GM12865 (cell line): ENCODE results near the gene SVEP1.
"Not testable (repeated sequence)": the region's sequence is repeated elsewhere in the genome, so short reads cannot be mapped to it uniquely, and the experiment has no call there.

ENCODE experiments used
- DNase-seq: peaks from one replicate; pipeline ENCODE4 v3.0.0; 2010; ENCODE audit warnings: low read depth
- H3K4me3 ChIP-seq: 2 replicates; pipeline ENCODE4 v1.5.1; 2011; ENCODE audit warnings: mild to moderate bottlenecking, low read depth, low read length, control low read depth
- TF ChIP-seq, protein P1 (sequence below): IDR thresholded peaks from 2 replicates; pipeline ENCODE4 v1.5.1; 2011; ENCODE audit warnings: low read length, control low read depth, low read depth, inconsistent platforms; ENCODE audit not compliant: insufficient read depth; ENCODE audit errors: missing control alignments

Gene SVEP1

DNA sequence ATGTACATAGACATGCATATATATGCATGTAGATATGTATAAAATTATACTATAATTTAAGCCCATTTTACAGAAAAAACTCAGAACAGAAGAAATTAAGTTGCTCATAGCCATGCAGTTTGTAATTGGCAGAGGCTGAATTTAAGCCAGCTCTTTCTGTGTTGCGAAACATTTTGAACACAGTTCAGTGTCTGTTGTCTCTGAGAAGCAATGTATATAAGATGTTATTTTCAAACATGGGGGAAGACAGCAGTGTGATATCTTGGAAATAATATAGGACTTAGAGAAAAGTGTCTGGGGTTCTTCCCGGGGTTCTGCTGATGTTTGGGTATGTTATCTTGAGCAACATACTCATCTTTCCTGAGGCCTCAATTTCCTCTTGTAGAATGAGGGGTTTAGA is 37.6 kb downstream of the SVEP1 start:
- TF ChIP-seq, protein P1, sequence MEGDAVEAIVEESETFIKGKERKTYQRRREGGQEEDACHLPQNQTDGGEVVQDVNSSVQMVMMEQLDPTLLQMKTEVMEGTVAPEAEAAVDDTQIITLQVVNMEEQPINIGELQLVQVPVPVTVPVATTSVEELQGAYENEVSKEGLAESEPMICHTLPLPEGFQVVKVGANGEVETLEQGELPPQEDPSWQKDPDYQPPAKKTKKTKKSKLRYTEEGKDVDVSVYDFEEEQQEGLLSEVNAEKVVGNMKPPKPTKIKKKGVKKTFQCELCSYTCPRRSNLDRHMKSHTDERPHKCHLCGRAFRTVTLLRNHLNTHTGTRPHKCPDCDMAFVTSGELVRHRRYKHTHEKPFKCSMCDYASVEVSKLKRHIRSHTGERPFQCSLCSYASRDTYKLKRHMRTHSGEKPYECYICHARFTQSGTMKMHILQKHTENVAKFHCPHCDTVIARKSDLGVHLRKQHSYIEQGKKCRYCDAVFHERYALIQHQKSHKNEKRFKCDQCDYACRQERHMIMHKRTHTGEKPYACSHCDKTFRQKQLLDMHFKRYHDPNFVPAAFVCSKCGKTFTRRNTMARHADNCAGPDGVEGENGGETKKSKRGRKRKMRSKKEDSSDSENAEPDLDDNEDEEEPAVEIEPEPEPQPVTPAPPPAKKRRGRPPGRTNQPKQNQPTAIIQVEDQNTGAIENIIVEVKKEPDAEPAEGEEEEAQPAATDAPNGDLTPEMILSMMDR = no peak
- H3K4me3 ChIP-seq = no peak overlapping the region
- no peak for DNase-seq

DNA sequence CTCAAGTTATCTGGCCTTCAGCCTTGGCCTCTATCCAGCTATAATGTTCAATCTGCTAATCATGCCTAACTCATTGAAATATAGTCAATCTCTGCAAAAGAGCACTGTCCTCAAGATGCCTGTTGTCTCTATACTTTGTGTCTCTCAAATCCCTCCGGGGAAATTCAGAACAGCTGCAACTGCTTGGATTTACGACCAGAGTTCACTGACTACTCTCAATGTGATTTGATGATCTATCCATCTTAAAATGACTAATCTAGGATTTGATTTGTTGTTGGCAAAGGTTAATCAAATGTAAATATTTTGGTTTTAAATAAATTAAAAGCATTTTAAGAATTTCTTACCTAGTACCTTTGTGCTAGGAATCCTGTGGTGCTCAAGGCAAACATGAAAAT is 40.9 kb downstream of the SVEP1 start:
- no peak for DNase-seq
- no peak overlapping the region for H3K4me3 ChIP-seq
- TF ChIP-seq, protein P1 = no peak

DNA sequence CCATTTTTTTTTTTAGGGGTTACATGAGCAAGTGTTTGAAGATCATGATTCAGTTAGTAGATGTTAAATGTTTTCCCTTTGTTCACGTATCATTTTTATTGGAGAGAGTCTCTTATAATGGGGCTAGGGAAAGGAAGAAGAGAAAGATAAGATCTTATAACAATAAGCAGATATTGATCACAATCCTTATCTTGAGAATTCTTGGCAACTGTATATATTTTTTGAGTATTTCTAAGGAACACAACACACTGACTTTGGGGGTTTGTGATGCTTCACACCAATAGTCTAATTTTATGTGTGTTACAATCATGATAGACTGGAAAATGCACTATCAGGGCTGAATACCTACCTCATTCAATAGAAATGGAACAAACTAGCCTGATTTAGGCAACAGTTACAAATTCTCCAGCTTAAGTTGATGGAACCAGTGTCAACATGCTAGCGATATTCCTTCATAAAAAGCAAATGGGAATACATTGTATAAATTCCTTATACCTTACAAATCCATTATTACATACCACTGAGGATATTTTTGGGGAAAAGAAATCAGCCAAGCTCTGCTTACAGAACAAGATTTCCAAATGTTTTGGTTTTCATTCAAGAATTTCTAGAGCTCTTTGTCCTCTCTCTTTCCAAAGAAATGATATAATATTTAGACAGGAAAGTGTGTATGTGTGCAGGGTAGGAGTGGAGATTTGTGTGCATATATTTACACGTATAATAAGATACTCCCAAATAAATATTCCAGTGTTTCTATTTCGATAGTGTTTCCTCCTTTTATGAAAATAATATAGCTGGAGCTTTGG is 41.5 kb downstream of the SVEP1 start:
- no peak overlapping the region for H3K4me3 ChIP-seq
- DNase-seq = no peak
- TF ChIP-seq, protein P1 = no peak

DNA sequence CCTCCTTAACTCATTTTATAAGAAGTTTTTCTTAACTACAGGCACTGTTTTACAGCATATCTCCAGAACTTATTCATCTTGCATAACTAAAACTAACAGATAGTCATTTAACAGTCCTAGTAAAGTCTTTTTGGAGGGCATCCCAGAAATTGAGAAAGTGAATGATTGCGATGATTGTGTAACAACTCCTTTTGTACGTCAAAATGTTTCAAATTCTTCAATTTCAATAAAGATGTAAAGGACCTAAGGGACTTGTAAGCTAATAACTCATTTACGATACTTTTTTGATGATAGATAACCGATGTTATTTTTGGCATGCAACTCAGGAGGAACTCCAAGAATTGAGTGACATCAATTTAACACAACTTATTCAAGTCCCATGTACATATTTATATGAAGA is 42.7 kb downstream of the SVEP1 start:
- H3K4me3 ChIP-seq = no peak overlapping the region
- DNase-seq = no peak
- TF ChIP-seq, protein P1 = no peak

DNA sequence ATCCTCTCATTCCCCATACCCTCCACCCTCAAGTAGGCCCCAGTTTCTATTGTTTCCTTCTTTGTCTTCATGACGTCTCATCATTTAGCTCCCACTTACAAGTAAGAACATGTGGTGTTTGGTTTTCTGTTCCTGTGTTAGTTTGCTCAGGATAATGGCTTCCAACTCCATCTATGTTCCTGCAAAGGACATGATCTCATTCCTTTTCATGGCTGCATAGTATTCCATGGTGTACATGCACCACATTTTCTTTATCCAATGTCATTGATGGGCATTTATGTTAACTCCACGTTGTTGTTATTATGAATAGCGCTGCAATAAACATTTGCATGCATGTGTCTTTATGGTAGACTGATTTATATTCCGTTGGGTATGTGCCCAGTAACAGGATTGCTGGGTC is 45.4 kb downstream of the SVEP1 start:
- not testable (repeated sequence) for H3K4me3 ChIP-seq, DNase-seq

DNA sequence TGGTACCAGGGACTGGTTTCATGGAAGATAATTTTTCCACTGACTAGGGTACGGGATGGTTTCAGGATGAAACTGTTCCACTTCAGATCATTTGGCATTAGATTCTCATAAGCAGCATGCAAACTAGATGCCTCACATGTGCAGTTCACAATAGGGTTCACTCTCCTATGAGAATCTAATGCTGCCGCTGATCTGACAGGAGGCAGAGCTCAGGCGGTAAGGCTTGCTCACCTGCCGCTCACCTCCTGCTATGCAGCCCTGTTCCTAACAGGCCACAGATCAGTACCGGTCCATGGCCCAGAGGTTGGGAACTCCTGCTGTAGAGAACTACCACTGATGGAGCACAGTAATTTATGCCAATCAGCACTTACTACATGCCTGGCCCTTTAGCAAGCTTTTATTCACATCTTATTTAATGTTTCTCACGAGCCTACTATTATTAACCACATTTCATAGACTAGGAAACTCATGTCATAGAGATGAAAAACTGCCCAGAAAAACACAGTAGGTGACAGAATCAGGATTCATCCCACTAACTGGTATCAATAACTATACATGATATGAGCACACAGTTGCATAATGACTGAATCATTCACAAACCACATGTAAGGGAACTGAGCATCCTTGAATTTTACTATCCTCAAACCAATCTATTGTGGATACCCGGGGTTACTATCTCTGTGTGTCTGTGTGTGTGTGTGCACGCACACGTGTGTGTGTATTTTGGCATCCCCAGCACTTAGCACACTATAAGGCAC is 46.5 kb downstream of the SVEP1 start:
- DNase-seq = no peak
- H3K4me3 ChIP-seq = no peak overlapping the region
- TF ChIP-seq, protein P1 = no peak

DNA sequence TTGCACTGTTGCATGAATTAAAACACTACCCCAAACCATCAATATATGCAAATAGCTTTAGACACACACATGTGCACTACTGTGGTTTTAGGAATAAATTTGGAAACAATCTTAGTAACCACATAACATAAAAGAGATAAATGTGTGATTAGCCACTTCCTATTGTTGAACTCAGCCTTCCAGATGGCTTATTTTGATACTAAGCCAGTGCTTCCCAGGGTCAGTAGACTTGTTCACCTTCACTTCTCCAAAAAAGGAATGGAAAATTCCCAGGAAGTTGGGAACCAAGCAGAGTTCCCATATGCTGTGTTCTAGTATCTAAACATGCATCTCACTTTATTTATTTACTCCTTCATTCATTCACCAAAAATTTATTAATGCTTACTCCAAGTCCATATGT is 47.8 kb downstream of the SVEP1 start:
- TF ChIP-seq, protein P1 = no peak
- no peak for DNase-seq
- no peak overlapping the region for H3K4me3 ChIP-seq

DNA sequence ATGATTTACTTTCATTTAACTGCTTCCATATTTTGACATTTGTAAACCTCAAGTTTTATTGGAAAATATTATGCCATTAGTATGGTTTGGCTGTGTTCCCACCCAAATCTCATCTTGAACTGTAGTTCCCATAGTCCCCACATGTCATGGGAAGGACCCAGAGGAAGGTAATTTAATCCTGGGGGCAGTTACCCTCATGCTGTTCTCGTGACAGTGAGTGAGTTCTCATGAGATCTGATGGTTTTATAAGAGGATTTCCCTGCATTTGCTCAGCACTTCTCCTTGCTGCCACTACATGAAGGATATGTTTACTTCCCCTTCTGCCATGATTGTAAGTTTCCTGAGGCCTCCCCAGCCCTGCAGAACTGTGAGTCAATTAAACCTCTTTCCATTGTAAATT is 48.3 kb downstream of the SVEP1 start:
- DNase-seq, H3K4me3 ChIP-seq: not testable (repeated sequence)
